Measurements from ENCODE around the gene EPHA3. TPM values are rescaled to one million over a fixed set of nuclear protein-coding genes. Genes with fewer than 3 reads are reported as not detected.

Gene EPHA3
- total RNA-seq, 2 donors from 2014 or later, result 3.5 to 10.2 TPM

- DNase-seq (ENCODE audit: low spot score) (no peak), ATAC-seq (ENCODE audit: insufficient number of reproducible peaks, low FRiP score, low read depth) (no peak)
- TF ChIP-seq CTCF (IDR thresholded peaks at IDR 0.05), result no peak
- no peak overlapping the region for H3K4me3 ChIP-seq
- H3K27ac ChIP-seq, result no peak overlapping the region
- H3K27me3 ChIP-seq (replicated peaks; ENCODE audit: insufficient read depth), result no peaks in the 10 kb centered on the region
- no peaks in the 10 kb centered on the region for H3K4me1 ChIP-seq (ENCODE audit: control insufficient read depth in 1 of 2, low read depth in 2 of 2)
- H3K9me3 ChIP-seq, result no peaks in the 10 kb centered on the region
- no peaks in the 10 kb centered on the region for H3K36me3 ChIP-seq
Observed at GRCh38 chr3:89101251-89101650, 6.2 kb upstream of the EPHA3 start.

GRCh38 chr3:89101921-89102320 lies 5.5 kb upstream of the EPHA3 start:
- H3K4me1 ChIP-seq (ENCODE audit: control insufficient read depth in 1 of 2, low read depth in 2 of 2), result no peaks in the 10 kb centered on the region
- H3K36me3 ChIP-seq, result no peaks in the 10 kb centered on the region
- H3K27me3 ChIP-seq (replicated peaks; ENCODE audit: insufficient read depth), result no peaks in the 10 kb centered on the region
- H3K9me3 ChIP-seq, result no peaks in the 10 kb centered on the region
- no peak for DNase-seq (ENCODE audit: low spot score)
- ATAC-seq (ENCODE audit: insufficient number of reproducible peaks, low FRiP score, low read depth), result no peak
- no peak overlapping the region for H3K27ac ChIP-seq
- TF ChIP-seq CTCF (IDR thresholded peaks at IDR 0.05), result no peak
- H3K4me3 ChIP-seq, result no peak overlapping the region

GRCh38 chr3:89104499-89104898 lies 2.9 kb upstream of the EPHA3 start:
- TF ChIP-seq CTCF (IDR thresholded peaks at IDR 0.05), result no peak
- no peak for ATAC-seq (ENCODE audit: insufficient number of reproducible peaks, low FRiP score, low read depth)
- DNase-seq (ENCODE audit: low spot score), result no peak
- Histone ChIP-seq H3K4me3 (peak overlapping the region; percentile 8), H3K36me3 (no peaks in the 10 kb centered on the region), H3K9me3 (no peaks in the 10 kb centered on the region), H3K27ac (no peak overlapping the region), H3K27me3 (replicated peaks; ENCODE audit: insufficient read depth) (no peaks in the 10 kb centered on the region), H3K4me1 (ENCODE audit: control insufficient read depth in 1 of 2, low read depth in 2 of 2) (peaks cover 0 to 10% of the 10 kb centered on the region in 2 donors)

- ATAC-seq (ENCODE audit: insufficient number of reproducible peaks, low FRiP score, low read depth) (no peak), DNase-seq (ENCODE audit: low spot score) (no peak)
- peaks cover 0 to 10% of the 10 kb centered on the region in 2 donors for H3K4me1 ChIP-seq (ENCODE audit: control insufficient read depth in 1 of 2, low read depth in 2 of 2)
- H3K4me3 ChIP-seq, result no peak overlapping the region
- H3K27me3 ChIP-seq (replicated peaks; ENCODE audit: insufficient read depth), result no peaks in the 10 kb centered on the region
- no peaks in the 10 kb centered on the region for H3K9me3 ChIP-seq
- H3K27ac ChIP-seq, result no peak overlapping the region
- no peaks in the 10 kb centered on the region for H3K36me3 ChIP-seq
- TF ChIP-seq CTCF (IDR thresholded peaks at IDR 0.05), result no peak
Observed at GRCh38 chr3:89105503-89105902, 1.9 kb upstream of the EPHA3 start.

GRCh38 chr3:89108291-89108550 lies 800 bp downstream of the EPHA3 start:
- Histone ChIP-seq H3K27me3 (replicated peaks; ENCODE audit: insufficient read depth) (no peaks in the 10 kb centered on the region), H3K4me3 (peak overlapping the region; percentile 76), H3K36me3 (no peaks in the 10 kb centered on the region), H3K9me3 (no peaks in the 10 kb centered on the region), H3K27ac (no peak overlapping the region), H3K4me1 (ENCODE audit: control insufficient read depth in 1 of 2, low read depth in 2 of 2) (peaks cover 0 to 10% of the 10 kb centered on the region in 2 donors)
- ATAC-seq (ENCODE audit: insufficient number of reproducible peaks, low FRiP score, low read depth) (no peak), DNase-seq (ENCODE audit: low spot score) (no peak)
- no peak for TF ChIP-seq CTCF (IDR thresholded peaks at IDR 0.05)

All from thoracic aorta (tissue), 2 donors.